ENCODE data around the gene SPRR2G.
"Not testable (repeated sequence)": the region's sequence is repeated elsewhere in the genome, so short reads cannot be mapped to it uniquely, and the experiment has no call there.

SPRR2G gene

DNA sequence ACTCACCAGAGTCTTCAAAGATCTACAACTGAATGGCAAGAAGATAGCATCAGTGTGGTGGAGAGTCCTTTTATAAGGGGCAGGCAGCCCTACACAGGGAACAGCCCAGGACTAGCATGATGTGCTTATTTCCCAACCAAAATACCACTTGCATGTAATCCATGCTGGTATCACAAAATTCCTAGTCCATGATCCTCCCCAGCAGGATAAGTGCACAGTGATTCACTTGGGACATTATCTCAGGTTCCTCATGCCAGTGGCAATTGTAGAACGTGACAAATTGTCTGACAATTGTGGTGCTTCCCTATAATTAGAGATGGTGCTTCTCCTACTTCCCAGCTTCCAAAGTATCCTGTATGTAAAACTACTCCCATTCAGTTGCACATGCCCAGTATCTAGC, at the start of gene SPRR2G:
Gene SPRR2G, minus strand, starts transcription at position 45 of the 400 bp plus-strand sequence. CDS start 780 bp downstream, outside the sequence.
- no peak for FAIRE-seq

DNA sequence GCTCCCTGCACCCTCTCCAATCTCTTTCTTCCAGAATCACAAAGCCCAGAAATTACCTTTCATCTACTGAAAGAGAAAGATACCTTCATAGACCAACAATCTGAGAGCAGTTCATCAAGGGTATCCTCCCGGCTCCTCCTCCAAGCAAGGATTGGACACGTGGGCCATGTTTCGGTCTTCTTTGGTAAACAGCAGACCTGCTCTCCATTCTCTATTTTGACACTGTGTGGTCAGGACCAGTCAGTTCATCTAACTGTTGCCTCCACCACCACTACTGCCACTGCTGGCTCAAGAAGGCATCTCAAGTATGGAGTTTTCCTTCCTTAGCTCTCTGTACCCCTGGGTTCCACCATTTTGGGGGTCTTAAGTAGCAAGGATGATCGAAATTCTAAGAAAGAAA, 44.5 kb upstream of the SPRR2G start:
- no peak for FAIRE-seq

DNA sequence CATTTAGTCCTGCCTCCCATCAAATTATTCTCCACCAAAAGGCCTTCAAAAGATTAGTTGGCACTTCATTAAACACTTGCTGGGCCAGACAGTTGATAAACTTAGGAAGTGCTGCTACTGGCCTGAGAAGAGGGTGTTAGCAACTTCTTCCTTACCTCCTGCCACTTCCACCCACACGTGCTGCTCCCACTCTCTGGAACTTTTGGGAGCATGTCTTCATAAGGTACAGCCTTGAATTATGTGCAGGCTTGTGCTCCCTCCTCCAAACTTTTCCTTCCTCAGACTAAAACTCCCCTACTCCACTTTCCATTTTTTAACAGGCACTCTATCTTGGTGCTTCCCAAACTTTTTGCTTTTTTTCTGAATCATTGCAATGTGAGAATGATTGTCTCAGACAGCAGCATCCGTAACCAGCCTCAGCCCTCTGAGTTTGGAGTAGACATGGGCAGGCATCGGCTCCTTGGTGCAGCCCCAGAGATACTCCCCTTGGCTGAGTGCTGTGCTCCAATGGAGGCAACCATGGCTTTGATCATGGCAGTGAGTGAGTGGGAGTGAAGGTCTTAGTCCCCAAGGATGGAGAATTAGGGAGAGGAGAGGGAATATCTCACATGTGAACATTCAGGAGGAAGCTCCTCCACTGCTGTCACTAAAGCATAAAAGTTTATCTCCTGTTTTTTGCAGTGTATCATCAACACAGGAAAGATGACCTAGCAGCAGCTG, 43.8 kb upstream of the SPRR2G start:
- FAIRE-seq = no peak

DNA sequence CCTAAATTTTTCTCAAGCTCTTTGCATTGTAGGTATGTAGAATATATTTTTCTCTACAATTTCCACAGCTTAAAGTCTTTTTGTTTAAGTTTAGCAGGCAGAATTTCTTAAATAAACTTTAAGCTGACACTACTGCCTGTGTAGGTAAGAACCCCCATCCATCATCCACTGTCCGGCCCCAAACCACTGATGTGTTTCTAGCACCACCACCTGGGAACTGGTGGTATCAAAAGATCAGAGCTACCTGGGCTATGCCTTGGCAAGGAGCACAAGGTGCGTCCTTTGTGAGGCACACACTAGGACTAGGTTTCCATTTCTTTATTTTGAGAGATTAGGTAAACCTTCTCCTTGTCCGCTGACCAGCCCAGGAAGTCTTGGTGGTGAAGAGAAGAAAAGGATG, 42.0 kb upstream of the SPRR2G start:
- FAIRE-seq = no peak

DNA sequence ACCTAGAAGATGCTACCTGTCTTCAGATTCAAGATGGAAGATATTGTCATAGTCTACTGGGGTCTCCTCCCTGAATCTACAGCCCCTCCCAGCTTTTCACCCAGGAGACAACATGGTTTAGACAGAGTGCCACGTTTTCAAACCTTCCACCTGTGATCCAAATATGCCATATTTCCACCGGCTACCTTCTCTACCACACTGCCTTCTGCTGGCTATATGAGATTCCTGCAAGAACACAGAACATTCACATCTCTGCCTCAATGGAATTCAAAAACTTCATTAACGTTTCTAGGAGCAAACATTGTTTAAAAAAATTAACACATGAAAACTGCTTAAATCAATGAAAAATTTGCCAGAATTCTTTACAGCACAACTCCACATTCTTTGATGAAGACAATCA, 39.7 kb upstream of the SPRR2G start:
- no peak for FAIRE-seq

DNA sequence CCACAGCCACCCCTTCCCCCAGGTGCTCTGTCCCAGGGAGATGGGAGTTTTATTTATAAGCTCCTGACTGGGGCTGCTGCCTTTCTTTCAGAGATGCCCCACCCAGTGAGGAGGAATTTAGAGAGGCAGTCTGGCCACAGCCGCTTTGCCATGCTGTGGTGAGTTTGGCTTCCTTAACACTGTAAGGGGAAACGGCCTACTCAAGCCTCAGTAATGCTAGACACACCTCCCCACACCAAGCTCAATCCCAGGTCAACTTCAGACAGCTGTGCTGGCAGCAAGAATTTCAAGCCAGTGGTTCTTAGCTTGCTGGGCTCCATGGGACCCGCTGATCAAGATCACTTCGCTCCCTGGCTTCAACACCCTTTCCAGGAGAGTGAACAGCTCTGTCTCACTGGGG, 37.6 kb upstream of the SPRR2G start:
- not testable (repeated sequence) for FAIRE-seq

DNA sequence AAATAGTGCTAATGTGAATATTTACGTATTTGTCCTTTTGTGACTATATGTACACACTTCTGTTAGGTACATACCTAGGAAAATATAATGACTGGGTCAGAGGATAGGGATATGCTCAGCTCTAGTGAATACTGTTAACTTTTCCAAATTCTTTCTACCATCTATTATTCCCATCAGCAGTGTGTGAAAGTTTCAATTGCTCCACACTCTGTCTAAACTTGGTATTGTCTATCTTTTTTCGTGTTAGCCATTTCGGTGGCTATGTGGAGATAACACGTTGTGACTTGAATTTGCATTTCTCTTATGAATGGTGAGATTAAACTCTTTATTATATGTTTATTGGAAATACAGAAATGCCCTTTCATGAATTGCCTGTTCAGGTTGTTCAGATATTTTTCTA, 29.9 kb upstream of the SPRR2G start:
- no peak for FAIRE-seq

DNA sequence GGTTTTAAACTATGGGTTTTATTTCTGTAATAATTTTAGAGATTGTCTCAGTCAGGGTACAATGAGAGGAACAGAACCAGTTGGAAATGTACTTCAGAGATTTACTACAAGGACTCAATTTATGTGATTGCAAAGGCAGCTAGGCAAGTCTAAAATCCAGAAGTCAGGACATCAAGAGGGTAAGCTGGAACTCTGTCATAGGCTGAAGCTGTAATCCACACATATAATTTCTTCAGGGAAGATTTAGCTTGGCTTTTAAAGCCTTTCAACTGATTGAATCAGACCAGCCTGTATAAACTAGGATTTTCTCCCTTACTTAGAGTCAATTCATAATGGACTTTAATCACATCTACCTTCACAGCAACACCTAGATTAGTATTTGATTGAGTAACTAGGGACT, 28.2 kb upstream of the SPRR2G start:
- FAIRE-seq = no peak

DNA sequence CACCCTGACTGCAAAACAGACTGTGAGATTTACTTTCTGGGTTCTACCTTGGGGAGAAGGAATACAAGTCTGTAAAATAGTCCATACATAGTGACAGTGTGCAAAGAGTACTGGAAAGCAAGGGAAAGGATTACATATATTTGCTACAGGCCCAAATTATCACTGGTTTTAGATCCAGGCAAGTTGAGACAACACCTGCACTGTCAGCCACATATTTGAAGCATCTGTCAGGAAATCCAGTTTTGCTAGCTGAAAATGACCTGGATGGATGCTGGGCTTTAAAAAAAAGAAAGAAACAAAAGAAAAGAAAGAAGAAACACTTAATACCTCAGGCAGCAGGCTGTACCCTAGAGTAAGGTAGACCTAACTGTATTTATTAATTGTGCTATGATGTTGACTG, 23.9 kb upstream of the SPRR2G start:
- no peak for FAIRE-seq

DNA sequence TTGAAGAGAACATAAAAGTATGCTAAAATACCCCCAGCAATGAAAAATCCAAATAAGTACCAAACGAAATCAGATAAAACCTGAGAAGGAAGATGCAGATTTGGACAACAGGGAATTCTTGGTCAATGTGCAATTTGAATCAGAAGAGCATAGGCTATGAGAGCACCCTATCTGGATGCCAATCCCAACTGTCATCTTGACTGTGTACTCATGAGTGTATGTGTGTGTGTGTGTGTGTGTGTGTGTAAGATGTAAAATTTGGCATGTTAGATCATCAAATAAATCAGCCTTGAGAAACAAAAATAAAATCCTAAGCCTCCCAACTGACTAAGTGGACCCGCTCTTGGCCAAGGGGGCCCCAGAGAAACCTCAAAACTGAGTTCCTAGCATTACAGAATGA, 18.0 kb upstream of the SPRR2G start:
- no peak for FAIRE-seq

DNA sequence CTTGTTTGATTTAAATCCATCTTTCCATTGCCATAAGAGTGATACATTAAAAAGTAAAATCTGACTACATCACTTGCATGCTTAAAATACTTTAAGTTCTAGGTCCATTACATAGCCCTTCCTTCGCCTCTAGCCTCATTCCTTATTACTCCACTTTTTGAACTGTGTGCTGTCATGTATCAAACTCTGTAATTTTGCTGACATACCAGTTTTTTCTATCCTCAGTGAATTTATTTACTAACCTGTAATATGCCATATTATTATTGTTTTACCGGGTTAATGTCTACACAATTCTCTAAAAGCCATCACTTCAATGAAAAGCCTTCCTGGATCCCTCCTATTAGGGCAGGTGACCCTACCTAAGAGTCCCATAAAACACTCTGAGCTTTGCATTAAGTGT, 4.9 kb upstream of the SPRR2G start:
- no peak for FAIRE-seq

DNA sequence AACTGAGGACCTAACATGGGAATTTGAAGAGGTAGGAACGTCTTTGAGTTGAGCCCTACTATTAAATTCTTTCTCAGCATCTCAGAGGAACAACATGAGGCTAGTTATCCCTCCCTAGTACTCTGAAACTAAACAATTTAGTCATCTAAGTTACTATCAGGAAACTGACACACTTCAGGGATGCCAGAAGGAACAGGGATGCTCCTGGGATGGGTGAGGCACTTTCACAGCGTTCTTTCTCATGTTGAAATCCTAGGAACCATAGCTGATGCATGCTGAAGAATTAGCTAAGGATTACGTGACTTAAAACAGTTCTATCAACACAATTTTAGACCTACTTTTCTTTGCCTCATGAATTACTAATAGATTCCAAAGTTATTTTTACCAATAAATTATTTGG, 1.8 kb upstream of the SPRR2G start:
- FAIRE-seq = no peak

DNA sequence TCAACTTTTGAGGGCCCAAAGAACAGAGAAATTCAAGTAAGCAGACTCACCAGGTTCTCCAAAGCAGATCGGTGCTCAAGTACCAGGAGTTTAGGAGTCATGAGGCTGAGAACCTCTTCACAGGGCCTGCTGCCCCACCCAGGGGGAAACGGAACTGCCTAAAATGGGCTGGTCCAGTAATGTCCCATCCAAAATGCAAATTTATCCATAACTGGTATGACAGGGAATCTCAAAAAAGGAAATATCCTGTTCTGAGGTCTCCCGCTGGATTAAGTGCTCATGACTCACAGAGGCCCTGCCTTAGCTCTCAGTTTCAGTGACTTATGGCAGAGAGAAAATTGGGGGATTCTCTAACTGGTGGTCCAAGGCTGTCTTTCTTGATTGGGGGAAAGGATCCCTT, 9.3 kb downstream of the SPRR2G start:
- no peak for FAIRE-seq

DNA sequence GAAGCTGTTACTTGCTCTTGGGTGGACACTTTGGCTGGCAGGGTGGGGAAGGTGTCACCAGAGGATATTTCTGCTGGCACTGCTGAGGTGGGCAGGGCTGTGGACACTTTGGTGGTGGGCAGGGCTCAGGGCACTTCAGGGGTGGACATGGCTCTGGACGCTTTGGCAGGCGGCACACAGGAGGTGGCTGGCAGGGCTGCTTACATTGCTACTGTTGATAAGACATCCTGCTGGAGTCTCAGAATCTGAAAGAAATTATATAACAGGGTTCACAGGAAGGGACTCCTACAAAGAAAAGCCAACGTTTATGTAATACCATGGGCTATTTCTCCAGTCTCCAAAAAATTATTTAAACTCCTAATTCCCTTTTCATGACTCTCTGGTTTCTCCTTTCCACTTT, 10.2 kb downstream of the SPRR2G start:
- no peak for FAIRE-seq

DNA sequence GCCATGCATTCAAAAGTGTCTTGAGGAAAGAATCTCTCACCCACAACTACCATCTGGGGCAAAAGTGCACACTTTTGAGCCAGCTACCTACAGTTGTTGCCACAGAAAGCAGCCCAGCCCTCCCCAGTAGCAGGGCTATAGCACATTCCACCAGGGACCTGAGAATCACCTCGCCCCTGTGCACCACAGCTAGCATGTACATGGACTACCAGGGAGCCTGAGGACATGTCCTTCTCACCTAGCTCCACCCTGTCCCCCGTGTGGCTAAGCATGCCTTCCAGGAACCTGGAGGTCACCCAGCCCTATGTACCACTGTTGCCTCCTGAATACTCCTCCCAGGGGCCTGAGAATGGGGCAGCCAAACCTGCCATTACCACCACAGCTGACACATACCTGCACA, 16.9 kb downstream of the SPRR2G start:
- FAIRE-seq = no peak

DNA sequence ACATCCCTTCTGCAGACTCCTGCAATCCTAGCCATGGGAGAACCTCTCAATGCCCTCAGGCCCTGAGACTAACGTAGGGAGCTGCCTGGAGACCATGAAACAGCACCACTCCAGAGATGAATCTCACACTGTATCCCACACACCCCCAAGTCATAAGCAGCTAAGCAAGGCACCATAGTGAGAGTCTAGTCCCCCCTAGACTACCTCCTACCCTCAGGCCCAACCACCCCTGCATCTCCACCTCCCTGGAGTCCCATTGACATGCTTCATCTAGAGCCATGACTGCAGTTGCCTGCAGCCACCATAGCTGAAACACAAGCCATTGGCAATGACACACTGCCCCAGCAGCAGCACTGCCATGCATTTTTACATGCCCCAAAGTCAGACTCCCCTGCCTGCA, 17.4 kb downstream of the SPRR2G start:
- no peak for FAIRE-seq

DNA sequence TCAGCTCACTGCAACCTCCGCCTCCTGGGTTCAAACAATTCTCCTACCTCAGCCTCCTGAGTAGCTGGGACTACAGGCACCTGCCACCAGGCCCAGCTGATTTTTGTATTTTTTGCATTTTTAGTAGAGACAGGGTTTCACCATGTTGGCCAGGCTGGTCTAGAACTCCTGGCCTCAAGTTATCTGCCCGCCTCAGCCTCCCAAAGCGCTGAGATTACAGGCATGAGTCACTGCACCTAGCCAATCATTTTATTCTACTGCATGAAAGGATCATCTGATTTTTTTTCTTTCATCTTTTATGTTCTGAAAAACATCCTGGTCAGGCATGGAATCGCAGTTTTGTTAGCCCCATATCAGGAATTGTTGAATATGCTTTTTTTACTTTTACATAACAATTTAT, 22.0 kb downstream of the SPRR2G start:
- not testable (repeated sequence) for FAIRE-seq

DNA sequence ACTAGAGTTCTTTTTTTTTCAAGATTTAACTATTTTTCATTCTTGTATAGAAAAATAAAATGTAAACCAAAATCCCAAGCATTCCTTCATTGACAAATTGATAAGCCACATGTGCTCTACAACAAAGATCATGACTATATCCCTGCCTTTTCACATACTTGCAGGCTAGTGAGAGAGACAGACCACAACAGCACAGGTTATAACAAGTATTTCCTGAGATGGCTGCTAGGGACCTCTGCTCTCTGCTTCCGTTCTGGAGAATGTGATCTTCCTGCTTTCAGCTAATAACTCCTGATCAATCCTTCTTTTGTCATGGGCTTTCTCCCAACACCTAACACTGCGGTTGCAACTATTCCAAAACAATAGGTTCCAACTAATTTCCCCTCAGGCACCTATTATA, 23.4 kb downstream of the SPRR2G start:
- no peak for FAIRE-seq

DNA sequence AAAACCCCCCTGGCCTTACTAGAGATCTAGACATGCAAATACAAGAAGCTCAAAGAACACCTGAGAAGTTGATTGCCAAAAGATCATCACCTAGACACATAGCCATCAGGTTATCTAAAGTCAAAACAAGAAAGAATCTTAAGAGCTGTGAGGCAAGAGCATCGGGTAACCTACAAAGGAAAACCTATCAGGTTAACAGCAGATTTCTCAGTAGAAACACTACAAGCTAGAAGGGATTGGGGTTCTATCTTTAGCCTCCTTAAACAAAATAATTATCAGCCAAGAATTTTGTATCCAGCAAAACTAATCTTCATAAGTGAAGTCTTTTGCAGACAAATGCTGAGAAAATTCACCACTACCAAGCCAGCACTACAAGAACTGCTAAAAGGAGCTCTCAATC, 25.2 kb downstream of the SPRR2G start:
- FAIRE-seq = no peak

DNA sequence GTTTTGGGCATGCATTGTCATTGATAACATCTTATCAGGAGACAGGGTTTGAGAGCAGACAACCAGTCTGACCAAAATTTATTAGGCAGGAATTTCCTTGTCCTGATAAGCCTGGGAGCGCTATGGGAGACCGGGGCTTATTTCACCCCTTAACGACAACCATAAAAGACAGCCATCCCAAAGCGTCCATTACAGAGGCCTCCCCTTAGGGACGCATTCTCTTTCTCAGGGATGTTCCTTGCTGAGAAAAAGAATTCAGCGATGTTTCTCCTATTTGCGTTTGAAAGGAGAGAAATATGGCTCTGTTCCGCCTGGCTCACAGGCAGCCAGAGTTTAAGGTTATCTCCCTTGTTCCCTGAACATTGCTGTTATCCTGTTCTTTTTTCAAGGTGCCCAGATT, 26.9 kb downstream of the SPRR2G start:
- FAIRE-seq = not testable (repeated sequence)

DNA sequence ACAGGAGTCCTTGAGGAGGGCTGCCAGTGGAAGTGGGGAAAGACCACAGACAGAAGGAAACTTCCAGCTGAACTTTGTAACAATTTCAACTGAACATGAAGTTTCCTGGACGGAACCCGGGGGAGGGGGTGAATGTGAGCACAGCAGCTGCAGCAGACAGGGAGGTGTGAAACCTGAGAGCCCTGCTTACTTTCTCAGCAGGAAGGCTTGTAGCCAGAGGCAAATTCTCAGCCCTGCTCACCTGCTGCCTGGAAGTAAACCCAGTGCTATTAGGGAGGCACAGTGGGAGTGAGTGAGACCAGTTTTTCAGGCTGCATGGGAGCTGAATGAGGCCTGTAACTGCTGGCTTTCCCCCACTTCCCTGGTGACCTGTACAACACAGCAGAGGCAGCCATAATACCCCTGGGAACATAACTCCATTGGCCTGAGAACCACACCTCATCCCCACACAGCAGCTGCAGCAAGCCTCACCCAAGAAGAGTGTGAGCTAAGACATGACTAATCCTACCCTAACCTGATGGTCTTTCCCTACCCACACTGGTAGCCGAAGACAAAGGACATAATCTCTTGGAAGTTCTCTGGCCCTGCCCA, 27.8 kb downstream of the SPRR2G start:
- no peak for FAIRE-seq

DNA sequence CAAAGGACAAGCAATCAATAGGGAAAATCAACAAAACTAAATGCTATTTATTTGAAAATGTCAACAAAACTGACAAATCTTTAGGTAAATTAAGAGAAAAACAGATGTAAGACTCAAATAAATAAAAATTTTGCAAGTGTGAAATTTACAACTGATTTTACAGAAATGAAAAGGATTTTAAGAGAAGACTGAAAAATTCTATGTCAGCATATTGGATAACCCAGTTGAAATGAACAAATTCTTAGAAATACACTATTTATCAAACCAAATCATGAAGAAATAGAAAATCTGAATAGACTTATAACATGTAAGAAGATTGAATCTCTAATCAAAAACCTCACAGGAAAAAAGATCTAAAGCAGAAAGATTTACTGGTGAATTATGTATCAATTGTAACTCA, 29.7 kb downstream of the SPRR2G start:
- no peak for FAIRE-seq

DNA sequence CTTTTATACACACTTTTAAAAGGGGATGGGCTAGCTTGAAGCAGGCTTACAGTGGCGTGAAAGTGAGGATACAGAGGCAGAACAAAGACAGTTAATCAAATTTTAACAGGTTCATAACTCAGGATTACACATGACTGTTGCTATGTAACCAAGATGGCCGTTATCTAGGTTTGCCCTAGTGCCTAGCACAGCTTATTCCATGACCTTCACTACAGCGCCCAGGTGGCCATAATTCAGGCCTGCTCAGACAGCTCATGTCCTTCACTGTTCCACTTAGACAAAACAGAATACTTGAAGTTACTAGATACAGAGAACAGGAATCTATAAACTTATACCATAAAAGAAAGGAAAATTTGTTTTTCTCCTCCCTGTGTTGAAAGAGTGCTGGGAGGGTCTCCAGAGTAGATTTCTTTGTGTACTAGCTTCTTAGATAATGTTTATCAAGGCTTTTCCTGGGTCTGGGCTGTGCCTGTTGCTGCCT, 31.2 kb downstream of the SPRR2G start:
- FAIRE-seq = no peak

DNA sequence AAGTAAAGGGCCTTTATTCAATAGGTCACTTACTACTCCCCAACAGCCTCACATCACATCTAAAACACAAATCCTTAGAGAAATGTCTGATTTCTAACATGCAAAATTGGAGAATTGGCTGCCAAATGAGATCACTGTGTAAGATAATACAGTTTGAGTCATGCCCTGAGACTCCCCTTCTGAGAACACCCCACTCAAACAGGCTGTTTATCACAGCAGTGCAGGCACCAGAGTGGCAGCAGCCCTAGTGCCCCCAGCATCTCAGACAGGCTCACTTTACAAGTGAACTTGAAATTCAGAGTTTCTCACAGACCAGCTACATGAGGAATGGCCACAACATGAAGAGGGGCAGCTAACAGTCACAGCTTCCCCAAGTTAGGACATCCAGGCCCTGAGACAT, 35.4 kb downstream of the SPRR2G start:
- not testable (repeated sequence) for FAIRE-seq

DNA sequence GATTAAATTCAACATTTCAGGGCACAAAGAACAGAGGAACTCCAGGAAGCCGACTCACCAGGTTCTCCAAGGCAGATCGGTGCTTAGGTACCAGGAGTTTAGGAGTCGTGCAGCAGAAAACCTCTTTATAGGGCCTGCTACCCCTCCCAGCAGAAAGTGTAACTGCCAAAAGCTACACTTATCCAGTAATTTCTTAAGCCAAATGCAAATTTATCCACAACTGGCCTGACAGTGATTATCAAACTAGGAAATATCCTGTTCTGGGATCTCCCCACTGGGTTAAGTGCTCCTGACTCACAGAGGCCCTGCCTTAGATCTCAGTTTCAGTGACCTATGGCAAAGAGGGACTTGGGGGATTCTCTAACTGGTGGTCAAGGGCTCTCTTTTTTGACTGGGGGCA, 37.3 kb downstream of the SPRR2G start, which contains the start of gene SPRR2F:
Gene SPRR2F, minus strand, starts transcription at position 101 of the 400 bp plus-strand sequence. CDS start 783 bp downstream, outside the sequence.
- no peak for FAIRE-seq

All from G401.6 (cell line).